GM12875 (cell line): ENCODE measurements around the gene GPHA2.

Experiments used
- H3K4me3 ChIP-seq: one replicate; pipeline ENCODE4 v1.5.1; 2011; ENCODE audit warnings: low read depth, low read length, control low read depth
- TF ChIP-seq, protein P1 (sequence below): IDR thresholded peaks from 2 replicates; pipeline ENCODE4 v1.5.1; 2011; ENCODE audit warnings: low read depth, mild to moderate bottlenecking, control low read depth, inconsistent platforms, low read length, moderate library complexity, borderline replicate concordance; ENCODE audit not compliant: insufficient read depth

GPHA2 gene

DNA sequence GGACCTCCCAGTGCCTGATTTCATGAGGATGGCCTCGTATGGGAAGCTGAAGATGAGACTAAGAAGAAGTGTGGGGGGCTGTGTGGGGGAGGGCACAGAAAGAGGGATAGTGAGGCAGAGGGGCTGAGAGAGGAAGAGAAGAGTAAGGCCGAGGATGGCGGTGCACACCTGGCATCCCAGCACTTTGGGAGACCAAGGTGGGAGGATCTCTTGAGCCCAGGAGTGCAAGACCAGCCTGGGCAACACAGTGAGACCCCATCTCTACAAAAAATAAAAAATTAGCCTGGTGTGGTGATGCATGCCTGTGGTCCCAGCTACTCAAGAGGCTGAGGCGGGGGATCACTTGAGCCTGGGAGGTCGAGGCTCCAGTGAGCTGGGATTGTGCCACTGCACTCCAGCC lies 43.8 kb downstream of the GPHA2 start:
- H3K4me3 ChIP-seq = no peak overlapping the region
- TF ChIP-seq, protein P1, sequence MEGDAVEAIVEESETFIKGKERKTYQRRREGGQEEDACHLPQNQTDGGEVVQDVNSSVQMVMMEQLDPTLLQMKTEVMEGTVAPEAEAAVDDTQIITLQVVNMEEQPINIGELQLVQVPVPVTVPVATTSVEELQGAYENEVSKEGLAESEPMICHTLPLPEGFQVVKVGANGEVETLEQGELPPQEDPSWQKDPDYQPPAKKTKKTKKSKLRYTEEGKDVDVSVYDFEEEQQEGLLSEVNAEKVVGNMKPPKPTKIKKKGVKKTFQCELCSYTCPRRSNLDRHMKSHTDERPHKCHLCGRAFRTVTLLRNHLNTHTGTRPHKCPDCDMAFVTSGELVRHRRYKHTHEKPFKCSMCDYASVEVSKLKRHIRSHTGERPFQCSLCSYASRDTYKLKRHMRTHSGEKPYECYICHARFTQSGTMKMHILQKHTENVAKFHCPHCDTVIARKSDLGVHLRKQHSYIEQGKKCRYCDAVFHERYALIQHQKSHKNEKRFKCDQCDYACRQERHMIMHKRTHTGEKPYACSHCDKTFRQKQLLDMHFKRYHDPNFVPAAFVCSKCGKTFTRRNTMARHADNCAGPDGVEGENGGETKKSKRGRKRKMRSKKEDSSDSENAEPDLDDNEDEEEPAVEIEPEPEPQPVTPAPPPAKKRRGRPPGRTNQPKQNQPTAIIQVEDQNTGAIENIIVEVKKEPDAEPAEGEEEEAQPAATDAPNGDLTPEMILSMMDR = no peak

DNA sequence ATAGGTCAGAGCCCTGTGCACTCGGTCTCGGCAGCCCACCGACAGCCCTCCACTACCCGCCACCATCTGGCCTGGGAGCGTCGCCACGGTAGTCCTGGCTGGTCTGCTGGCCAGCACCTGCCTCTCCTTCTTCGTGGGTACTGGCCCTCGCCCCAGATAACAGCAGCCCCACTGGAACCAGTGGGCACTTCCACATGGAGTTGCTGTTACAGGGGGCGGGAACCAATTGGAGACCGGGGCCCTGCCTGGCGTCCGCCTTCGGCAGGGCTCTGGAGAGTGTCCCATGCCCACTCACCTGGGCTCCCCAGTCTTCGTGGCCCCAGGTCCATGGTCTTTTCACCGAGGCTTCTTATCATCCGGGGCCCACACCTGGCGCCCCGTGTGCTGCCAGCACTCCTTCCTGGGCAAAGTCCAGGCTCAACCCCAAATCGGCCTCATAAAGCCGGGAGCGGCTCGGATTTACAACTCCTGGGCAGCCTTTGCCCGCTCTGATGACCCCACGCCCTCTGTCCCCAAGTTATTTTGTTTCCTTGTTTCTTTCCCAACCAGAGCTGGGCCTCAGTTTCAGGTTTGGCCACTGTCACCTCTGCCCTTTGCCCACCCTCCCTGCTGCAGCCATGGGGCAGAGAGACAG lies 44.4 kb downstream of the GPHA2 start:
- H3K4me3 ChIP-seq = no peak overlapping the region
- TF ChIP-seq, protein P1 = no peak

GRCh38 chr11:64890522-64890939 lies 45.2 kb downstream of the GPHA2 start:
- H3K4me3 ChIP-seq = no peak overlapping the region
- TF ChIP-seq, protein P1 = no peak

DNA sequence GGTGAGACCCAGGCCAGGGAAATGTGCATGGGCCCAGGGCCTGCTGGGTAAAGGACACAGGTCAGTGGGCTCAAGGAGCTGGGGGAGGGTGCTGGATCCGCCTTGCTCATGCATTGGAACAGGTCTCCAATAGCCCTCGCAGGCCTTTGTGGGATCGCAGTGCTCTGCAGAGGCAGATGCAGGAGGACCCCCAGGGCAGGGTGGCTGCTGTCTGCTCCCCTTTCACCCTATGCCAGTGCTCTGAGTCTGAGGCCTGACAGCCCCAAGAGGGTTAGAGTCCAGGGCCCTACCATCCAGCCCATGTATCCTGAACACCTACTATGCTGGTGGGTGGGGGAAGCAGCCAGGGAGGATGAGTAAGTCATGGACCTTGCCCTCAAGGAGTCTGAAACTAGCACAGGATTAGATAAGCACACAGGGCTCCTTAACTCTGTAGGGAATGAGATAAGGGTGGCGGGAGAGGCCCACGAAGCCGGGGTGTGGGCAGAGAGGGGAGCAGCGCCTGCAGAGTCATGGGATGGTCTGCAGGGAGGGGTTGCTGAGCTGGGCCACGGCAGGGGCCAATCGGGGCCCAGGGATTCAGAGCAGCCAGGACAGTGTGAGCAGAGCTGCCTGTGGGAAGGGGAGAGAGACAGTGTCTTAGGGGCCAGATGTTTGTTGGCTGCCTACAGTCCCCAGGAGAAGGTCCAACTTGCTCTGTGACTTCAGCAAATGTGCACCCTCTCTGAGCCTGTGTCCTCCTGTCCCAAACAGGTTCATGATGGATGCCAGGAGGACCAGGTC lies 46.8 kb downstream of the GPHA2 start:
- TF ChIP-seq, protein P1 = no peak
- no peak overlapping the region for H3K4me3 ChIP-seq

DNA sequence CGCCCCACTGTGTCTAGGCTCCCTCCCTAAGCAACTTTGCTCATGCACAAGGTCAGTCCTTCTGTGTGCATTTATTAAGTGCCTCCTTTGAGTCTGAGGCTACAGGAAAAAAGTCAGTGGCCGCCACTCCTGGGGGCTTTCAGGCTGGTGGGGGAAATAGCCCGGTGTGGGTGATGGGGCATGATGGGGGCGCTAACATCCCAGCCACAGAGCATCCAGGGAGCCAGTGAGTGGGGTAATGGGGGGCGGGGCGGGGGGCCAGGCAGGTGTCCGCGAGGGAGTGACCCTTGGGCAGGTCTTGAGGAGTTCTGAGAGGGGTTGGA lies 47.3 kb downstream of the GPHA2 start:
- no peak overlapping the region for H3K4me3 ChIP-seq
- TF ChIP-seq, protein P1 = no peak

- peak overlapping the region; percentile 30 for H3K4me3 ChIP-seq
- TF ChIP-seq, protein P1 = peak; percentile 97
Measured at GRCh38 chr11:64887757-64888405, 47.8 kb downstream of the GPHA2 start.
